Measurements from ENCODE around the gene HECTD1.

- TF ChIP-seq POLR2AphosphoS5 (IDR thresholded peaks at IDR 0.05) (no peak), POLR2A (IDR thresholded peaks at IDR 0.05; ENCODE audit: low read depth) (no peak), CTCF (IDR thresholded peaks at IDR 0.05) (no peak)
These were observed 132.4 kb downstream of the HECTD1 start for GRCh38 chr14:31075144-31075543.
